ENCODE results near the gene GSTK1.

- no peak for TF ChIP-seq POLR2A (IDR thresholded peaks at IDR 0.05)
- TF ChIP-seq CTCF (IDR thresholded peaks at IDR 0.05), result no peak
Observed at GRCh38 chr7:143303733-143304132, 40.5 kb downstream of the GSTK1 start.

Data from thyroid gland (tissue), 4 donors.